HG03175 (cell line): ENCODE data around the gene ARPIN.

Source experiments
- ATAC-seq: cut with Tn5 transposase; IDR thresholded peaks from one replicate; pipeline ENCODE4 v1.9.1; 2021; ENCODE audit warnings: mild to moderate bottlenecking, moderate library complexity; ENCODE audit not compliant: unreplicated experiment

The ARPIN gene

DNA sequence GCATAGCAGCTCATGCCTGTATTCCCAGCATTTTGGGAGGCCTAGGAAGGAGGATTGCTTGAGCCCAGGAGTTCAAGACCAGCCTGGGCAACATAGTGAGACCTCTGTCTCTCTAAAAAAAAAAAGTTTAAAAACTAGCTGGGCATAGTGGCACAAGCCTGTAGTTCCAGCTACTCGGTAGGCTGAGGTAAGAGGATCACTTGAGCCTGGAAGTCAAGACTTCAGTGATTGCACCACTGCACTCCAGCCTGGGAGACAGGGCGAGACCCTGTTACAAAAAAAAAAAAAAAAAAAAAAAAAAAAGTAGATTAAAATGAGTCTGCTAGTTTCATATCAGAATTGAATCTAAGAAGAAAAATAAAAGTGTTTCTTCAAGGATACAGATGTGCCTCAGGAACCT, 65.7 kb downstream of the ARPIN start:
- no peak for ATAC-seq

DNA sequence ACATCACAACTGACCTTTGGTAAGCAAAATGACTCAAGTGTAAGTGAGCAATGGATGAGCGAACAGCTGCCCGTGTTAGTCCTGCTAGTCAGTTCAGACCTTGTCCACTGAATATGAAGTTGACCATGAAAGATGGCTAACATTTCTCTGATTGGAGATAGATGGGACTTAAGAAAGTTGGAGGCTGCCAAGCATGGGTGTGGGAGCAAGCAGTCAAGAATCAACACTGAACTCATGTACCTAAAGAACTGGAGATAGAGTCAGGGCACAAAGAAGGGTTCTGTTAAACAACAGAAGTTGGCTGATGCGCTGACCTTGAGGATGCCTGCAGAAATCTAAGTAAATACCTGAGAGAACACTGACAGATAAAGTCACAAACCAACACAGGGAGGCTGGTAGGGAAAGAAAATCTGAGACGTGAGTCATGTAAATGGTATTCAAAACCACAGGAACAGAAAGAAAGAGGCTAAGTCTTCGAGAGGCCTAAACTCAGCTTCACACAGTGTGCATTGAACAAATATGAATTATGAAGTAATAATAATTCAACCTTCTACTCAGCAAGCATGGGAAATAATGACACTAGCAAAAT, 67.4 kb downstream of the ARPIN start:
- ATAC-seq, result no peak
